Measurements from ENCODE around the gene DAP3. TPM values are rescaled to one million over a fixed set of nuclear protein-coding genes. Genes with fewer than 3 reads are reported as not detected.

DAP3 gene
- total and polyA plus RNA-seq, 2 of the 8 experiments (the other 6 are each of a cell fraction or from before 2014, with no cell fraction given) = 66.3 to 87.1 TPM

- TF ChIP-seq KDM1A (IDR thresholded peaks at IDR 0.05; ENCODE audit: borderline replicate concordance, low read length) (no peak), SIRT6 (IDR thresholded peaks at IDR 0.05; ENCODE audit: low read length) (no peak), TCF12 (IDR thresholded peaks at IDR 0.05; ENCODE audit: low read depth, low read length) (no peak), SRF (IDR thresholded peaks at IDR 0.05; ENCODE audit: low read depth, low read length) (no peak), SAP30 (IDR thresholded peaks at IDR 0.05; ENCODE audit: insufficient read depth, insufficient replicate concordance, low read length) (no peak)
Measured at GRCh38 chr1:155715777-155716176, 26.9 kb downstream of the DAP3 start (continued).
